Prostate gland (tissue), 2 donors: ENCODE measurements around the gene CSGALNACT2. TPM values are rescaled to one million over a fixed set of nuclear protein-coding genes. Genes with fewer than 3 reads are reported as not detected.

Source experiments
- DNase-seq: peaks from one replicate; pipeline ENCODE4 v3.0.0-alpha.2; 2019; ENCODE audit warnings: low spot score
- H3K27ac ChIP-seq, 2 donors: fragments of 200-600 bp; sonication (generic); 2 replicates each; pipeline ENCODE4 v1.5.1; 2017 to 2019
- H3K27me3 ChIP-seq: fragments of 200-600 bp; sonication (generic); replicated peaks from 2 replicates; pipeline ENCODE4 v1.5.1; 2019; ENCODE audit not compliant: insufficient read depth
- H3K36me3 ChIP-seq, 2 donors: fragments of 200-600 bp; sonication (generic); 1 replicate in 1 of 2; 2 replicates in 1 of 2; pipeline versions ENCODE4 v1.5.1 to v1.8.1; 2017 to 2019
- H3K4me1 ChIP-seq: fragments of 200-600 bp; sonication (generic); replicated peaks from 2 replicates; pipeline ENCODE4 v1.5.1; 2019
- H3K4me3 ChIP-seq, 2 donors: fragments of 200-600 bp; sonication (generic); 2 replicates each; pipeline ENCODE4 v1.5.1; 2017 to 2019
- H3K9me3 ChIP-seq: fragments of 200-600 bp; sonication (generic); 2 replicates; pipeline ENCODE4 v1.5.1; 2017
- CTCF ChIP-seq, 4 experiments: fragments of 200-600 bp in 2 of 4; fragments of 450-650 bp in 2 of 4; sonication (generic) in 2 of 4; IDR thresholded peaks; 1 replicate in 3 of 4; 2 replicates in 1 of 4; pipeline ENCODE4 v1.5.1; 2016 to 2019; ENCODE audit warnings: antibody characterized with exemption in 4 of 4, mild to moderate bottlenecking in 2 of 4, moderate library complexity in 2 of 4
- POLR2A ChIP-seq: fragments of 450-650 bp; IDR thresholded peaks from one replicate; pipeline ENCODE4 v1.6.1; 2016; ENCODE audit warnings: antibody characterized with exemption, mild to moderate bottlenecking
- POLR2AphosphoS5 ChIP-seq: sonication (generic); formaldehyde crosslinking; IDR thresholded peaks from one replicate; pipeline ENCODE4 v1.6.1; 2017; ENCODE audit warnings: antibody characterized with exemption
- WGBS: methylation state at CpG from one replicate; pipeline ENCODE4 v1.1.5; 2018; 5-methylcytosine and 5-hydroxymethylcytosine counted together
- intact Hi-C: fragments of 100-400 bp; cut with DNase I; formaldehyde crosslinking; loops from one replicate; pipeline ENCODE4 v1.14.2; 2022
- total RNA-seq, 2 donors: library from RNA; depleted of rRNA; stranded (reverse); fragments of >200 nt; gene quantifications; one replicate each; pipeline ENCODE4 v1.1.0, GENCODE V29; 2016

The CSGALNACT2 gene
- total RNA-seq, 2 donors from 2014 or later, result 10.0 to 15.9 TPM

DNA sequence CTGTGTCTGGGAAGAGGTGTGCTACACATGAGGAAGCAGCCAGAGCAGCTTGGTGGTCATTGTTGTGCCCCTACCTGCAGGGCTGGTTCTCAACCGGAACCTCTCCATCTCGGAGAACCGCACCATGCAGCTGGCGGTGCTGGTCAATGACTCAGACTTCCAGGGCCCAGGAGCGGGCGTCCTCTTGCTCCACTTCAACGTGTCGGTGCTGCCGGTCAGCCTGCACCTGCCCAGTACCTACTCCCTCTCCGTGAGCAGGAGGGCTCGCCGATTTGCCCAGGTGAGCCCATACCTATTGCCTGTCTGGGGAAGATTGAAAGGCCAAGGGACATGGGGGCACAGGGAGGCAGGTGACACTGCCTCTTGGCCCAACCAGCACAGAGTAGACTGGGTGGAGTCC, 29.3 kb upstream of the CSGALNACT2 start:
- H3K4me1 ChIP-seq, result no peaks in the 10 kb centered on the region
- H3K36me3 ChIP-seq, result no peaks in the 10 kb centered on the region
- 91% methylated on average over 12 of the region's 12 CpGs for WGBS
- no peak for DNase-seq
- TF ChIP-seq CTCF (IDR thresholded peaks at IDR 0.05) (no peak), POLR2A (no peak), POLR2AphosphoS5 (no peak)
- H3K27ac ChIP-seq, result no peak overlapping the region
- H3K4me3 ChIP-seq, result no peak overlapping the region
- H3K27me3 ChIP-seq, result no peaks in the 10 kb centered on the region
- no peaks in the 10 kb centered on the region for H3K9me3 ChIP-seq
- intact Hi-C loops, result loop anchor here (5.0 kb wide), 1 partner anchor 357 kb away; no protein-coding TSS in a partner anchor

GRCh38 chr10:43109671-43110249, 28.5 kb upstream of the CSGALNACT2 start:
- Histone ChIP-seq H3K27ac (no peak overlapping the region), H3K27me3 (no peaks in the 10 kb centered on the region), H3K4me1 (no peaks in the 10 kb centered on the region), H3K9me3 (no peaks in the 10 kb centered on the region), H3K36me3 (no peaks in the 10 kb centered on the region), H3K4me3 (no peak overlapping the region)
- no peak for TF ChIP-seq CTCF (IDR thresholded peaks at IDR 0.05)
- no peak for TF ChIP-seq POLR2A
- no peak for TF ChIP-seq POLR2AphosphoS5
- DNase-seq, result no peak
- 54% methylated on average over 20 of the region's 20 CpGs for WGBS
- intact Hi-C loops, result loop anchor here (5.0 kb wide), 1 partner anchor 357 kb away; no protein-coding TSS in a partner anchor

DNA sequence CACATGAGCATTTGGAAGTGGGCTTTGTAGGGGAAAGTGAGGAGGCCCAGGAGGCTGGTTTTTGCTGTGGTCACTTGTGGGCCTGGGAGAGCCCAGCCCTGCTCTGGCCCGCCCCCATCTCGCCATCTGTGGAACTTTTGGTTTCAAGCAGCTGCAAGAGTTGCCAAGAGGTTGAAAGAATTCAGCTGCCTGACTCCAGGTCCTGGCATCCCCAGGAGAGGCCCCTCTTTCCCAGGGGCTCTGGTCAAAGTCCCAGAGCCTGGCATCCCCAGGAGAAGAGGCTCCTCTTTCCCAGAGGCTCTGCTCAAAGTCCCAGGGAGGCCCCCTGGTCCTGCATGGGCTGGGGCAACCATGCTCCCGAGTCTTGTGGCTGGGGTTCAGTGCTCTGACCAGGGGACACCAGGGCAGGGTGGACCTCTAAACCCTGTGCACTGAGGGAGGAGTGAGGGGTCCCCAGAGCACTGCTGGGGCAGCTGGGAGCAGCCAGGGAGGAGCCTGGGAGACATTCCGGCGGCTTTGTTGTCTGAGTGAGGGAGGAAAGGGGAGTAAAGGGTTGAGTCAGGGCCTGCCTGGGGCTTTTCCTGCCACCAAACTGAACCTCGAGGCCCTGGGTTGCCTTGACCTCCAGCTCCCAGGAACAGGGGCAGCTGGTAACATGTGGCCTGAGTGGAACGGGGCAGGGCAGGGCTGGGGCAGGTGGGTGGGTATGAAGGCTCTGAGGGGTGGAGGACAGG, 27.7 kb upstream of the CSGALNACT2 start:
- 47% methylated on average over 6 of the region's 7 CpGs for WGBS
- Histone ChIP-seq H3K9me3 (no peaks in the 10 kb centered on the region), H3K27ac (no peak overlapping the region), H3K4me3 (no peak overlapping the region), H3K4me1 (no peaks in the 10 kb centered on the region), H3K36me3 (no peaks in the 10 kb centered on the region), H3K27me3 (no peaks in the 10 kb centered on the region)
- intact Hi-C loops, result no loop called here
- no peak for TF ChIP-seq POLR2AphosphoS5
- TF ChIP-seq POLR2A, result no peak
- TF ChIP-seq CTCF (IDR thresholded peaks at IDR 0.05), result no peak
- no peak for DNase-seq

GRCh38 chr10:43111101-43111500, 27.1 kb upstream of the CSGALNACT2 start:
- TF ChIP-seq CTCF (IDR thresholded peaks at IDR 0.05) (no peak), POLR2A (no peak), POLR2AphosphoS5 (no peak)
- H3K9me3 ChIP-seq, result no peaks in the 10 kb centered on the region
- no peak for DNase-seq
- no peaks in the 10 kb centered on the region for H3K4me1 ChIP-seq
- no peak overlapping the region for H3K4me3 ChIP-seq
- no peaks in the 10 kb centered on the region for H3K36me3 ChIP-seq
- H3K27me3 ChIP-seq, result no peaks in the 10 kb centered on the region
- intact Hi-C loops, result no loop called here
- H3K27ac ChIP-seq, result no peak overlapping the region
- WGBS, result 84% methylated on average over 11 of the region's 11 CpGs
